ENCODE measurements around the gene CDC42EP5. TPM values are rescaled to one million over a fixed set of nuclear protein-coding genes. Genes with fewer than 3 reads are reported as not detected.

Gene CDC42EP5
- total and polyA plus RNA-seq, 2 donors (not counting 1 experiment from before 2014, with no cell fraction given): not detected

GRCh38 chr19:54489341-54489740 is 16.2 kb upstream of the CDC42EP5 start:
- H3K9me3 ChIP-seq (ENCODE audit: control extremely low read depth in 1 of 3, control insufficient read depth in 2 of 3, insufficient read depth in 1 of 3, low read length in 2 of 3): no peaks in the 10 kb centered on the region

More at GRCh38 chr19:54489341-54489740, 16.2 kb upstream of the CDC42EP5 start:
- H3K4me1 ChIP-seq (ENCODE audit: control insufficient read depth in 2 of 2, insufficient read depth in 2 of 2, low read length in 2 of 2): peaks cover 0 to 8% of the 10 kb centered on the region in 2 donors
- H3K4me3 ChIP-seq (ENCODE audit: control extremely low read depth in 1 of 5, extremely low read depth in 1 of 5, insufficient read depth in 1 of 5, low read depth in 2 of 5, low read length in 4 of 5): no peak overlapping the region
- ChIA-PET CTCF (interaction anchor here (1.2 kb wide), 1 partner anchor 8 kb away, joined by 7 read pairs; no protein-coding TSS in a partner anchor), POLR2A (no interaction called here)
- peaks cover 0 to 14% (median 5%) of the 10 kb centered on the region in 4 experiments for H3K27me3 ChIP-seq (replicated peaks in 1 of 4; ENCODE audit: control extremely low read depth in 1 of 4, control insufficient read depth in 3 of 4, insufficient read depth in 4 of 4, low read length in 3 of 4)
- H3K27ac ChIP-seq (ENCODE audit: low read length in 2 of 2): no peak overlapping the region
- Mint-ChIP-seq H3K4me1 (peaks cover 5% of the 10 kb centered on the region), H3K27ac (no peak overlapping the region), H3K27me3 (peaks cover 42% of the 10 kb centered on the region), H3K9me3 (ENCODE audit: insufficient read depth) (no peaks in the 10 kb centered on the region), H3K4me3 (no peak overlapping the region)
- ATAC-seq (ENCODE audit: low read depth): no peak
- H2AFZ ChIP-seq (ENCODE audit: insufficient read depth, low read depth, low read length, poor library complexity, severe bottlenecking): no peak overlapping the region
- no peak for DNase-seq
- no peak for TF ChIP-seq CTCF (IDR thresholded peaks at IDR 0.05)
- TF ChIP-seq EZH2 (IDR thresholded peaks at IDR 0.05; ENCODE audit: borderline replicate concordance, insufficient read depth, low read depth, low read length, poor library complexity, severe bottlenecking): no peak
- H3K4me2 ChIP-seq (replicated peaks; ENCODE audit: low read depth, low read length, poor library complexity, severe bottlenecking): no peak overlapping the region
- no peaks in the 10 kb centered on the region for H3K36me3 ChIP-seq (replicated peaks in 1 of 2; ENCODE audit: control extremely low read depth in 1 of 2, control insufficient read depth in 1 of 2, extremely low read depth in 1 of 2, insufficient read depth in 2 of 2, low read length in 1 of 2)
- H4K20me1 ChIP-seq (ENCODE audit: control insufficient read depth, insufficient read depth, low read length, poor library complexity, severe bottlenecking): no peaks in the 10 kb centered on the region
- intact Hi-C loops (cut with micrococcal nuclease): loop anchor here (10.0 kb wide), 1 partner anchor 425 kb away; no protein-coding TSS in a partner anchor
- no peaks in the 10 kb centered on the region for H3K79me2 ChIP-seq (ENCODE audit: control insufficient read depth, insufficient read depth, low read length)
- WGBS (ENCODE audit: insufficient coverage): 81% methylated on average over 6 of the region's 7 CpGs
- no peak overlapping the region for H3K9ac ChIP-seq (ENCODE audit: low read length)

All from B cell (primary cell).